ENCODE results near the gene ACTL10.
"Not testable (repeated sequence)": the region's sequence is repeated elsewhere in the genome, so short reads cannot be mapped to it uniquely, and the experiment has no call there.

The ACTL10 gene

DNA sequence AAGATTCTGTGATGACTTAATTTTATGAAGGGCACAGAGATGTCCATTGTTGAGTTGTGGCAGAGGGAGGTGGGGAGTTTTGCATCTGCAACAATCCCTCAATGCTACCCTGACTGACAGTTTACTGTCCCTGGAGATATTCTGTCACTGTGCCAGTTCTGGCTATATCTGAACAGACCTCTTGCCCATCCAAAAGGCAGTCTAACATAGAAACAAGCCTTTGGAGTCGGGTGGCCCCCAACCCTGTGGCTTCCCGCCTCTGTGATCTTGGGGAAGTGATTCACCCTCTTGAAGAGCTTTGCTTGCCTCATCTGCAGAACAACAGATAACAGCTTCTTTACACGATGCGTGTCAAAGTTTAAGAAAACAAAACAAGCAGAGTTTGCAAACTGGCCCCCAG, 23.2 kb downstream of the ACTL10 start:
- peak; percentile 40 to 72 for DNase-seq (ENCODE audit: extremely low read depth in 1 of 2, low read depth in 1 of 2)

DNA sequence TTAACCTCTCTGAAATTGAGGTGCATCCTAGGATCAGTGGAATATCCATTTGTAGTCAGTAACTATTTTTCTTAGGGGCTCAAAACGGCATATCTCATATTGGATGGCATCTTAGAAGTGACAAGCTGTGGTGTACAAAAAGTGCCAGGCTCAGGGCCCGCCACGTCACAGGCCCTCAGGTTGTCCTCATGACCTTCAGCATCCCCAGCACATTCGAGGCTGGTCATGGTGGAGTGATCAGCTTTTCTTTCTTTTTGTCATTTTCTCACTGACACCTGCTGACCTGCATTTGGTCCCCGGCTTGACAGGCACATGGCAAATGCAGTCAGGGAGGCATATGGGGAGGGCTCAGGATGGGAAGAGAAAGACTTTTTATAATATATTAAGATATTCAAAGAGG, 26.5 kb downstream of the ACTL10 start:
- no peak for DNase-seq (ENCODE audit: extremely low read depth in 1 of 2, low read depth in 1 of 2)

DNA sequence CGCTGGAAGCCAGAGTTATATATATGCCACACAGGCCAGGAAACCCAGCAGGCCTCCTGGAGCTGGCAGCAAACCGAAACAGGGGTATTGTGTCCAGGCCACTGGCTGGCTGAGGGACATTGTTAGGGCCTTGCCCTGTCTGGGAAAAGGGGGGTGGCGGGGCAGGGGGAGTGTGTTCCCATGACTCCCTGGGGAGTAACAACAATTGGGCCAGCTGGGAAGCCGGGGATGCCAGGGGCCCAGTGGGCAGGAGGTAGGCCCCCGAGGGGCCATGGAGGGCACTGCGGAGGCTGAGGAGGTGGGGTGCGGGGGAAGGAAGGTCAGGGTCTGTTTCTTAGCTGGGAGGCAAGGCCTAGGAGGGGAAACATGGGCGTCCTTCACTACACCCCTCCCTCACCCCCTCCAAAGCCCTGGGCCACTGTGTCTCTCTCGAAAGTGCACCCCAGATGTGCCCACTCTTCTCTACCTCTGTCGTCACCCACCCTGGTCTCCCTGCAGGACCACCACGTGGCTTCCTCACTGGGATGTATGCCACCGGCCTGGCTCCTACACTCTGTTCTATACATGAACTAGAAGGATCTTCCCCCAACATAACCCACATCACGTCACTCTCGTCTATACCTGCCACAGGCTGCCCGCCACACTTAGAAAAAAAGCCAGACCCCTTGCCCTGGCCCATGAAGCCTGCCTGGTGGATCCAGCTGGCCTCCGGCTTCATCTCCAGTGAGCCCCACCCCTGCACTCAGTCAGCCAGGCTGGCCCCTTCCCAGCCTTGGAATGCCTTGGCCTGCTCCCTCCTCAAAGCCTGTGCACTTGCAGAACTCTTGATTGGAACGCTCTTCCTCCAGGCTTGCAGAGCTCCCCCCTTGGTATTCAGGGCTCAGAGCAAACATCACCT, 27.2 kb downstream of the ACTL10 start:
- no peak for DNase-seq (ENCODE audit: extremely low read depth in 1 of 2, low read depth in 1 of 2)

DNA sequence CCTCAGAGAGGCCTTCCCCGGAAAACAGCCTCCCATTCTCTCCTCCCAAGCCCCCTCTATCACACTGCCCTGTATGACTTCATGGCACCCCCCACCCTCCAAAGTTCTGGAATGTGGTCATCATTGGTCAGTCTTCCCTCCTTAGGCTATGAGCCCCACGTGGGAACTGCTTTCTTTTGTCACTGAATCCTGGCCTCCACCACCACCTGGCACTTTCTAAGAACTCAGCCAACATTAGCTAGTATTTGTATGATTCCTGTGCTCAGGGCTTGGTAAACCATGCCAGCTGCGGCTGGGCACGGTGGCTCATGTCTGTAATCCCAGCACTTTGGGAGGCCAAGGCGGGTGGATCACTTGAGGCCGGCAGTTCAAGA, 27.9 kb downstream of the ACTL10 start:
- DNase-seq (ENCODE audit: extremely low read depth in 1 of 2, low read depth in 1 of 2), result no peak

DNA sequence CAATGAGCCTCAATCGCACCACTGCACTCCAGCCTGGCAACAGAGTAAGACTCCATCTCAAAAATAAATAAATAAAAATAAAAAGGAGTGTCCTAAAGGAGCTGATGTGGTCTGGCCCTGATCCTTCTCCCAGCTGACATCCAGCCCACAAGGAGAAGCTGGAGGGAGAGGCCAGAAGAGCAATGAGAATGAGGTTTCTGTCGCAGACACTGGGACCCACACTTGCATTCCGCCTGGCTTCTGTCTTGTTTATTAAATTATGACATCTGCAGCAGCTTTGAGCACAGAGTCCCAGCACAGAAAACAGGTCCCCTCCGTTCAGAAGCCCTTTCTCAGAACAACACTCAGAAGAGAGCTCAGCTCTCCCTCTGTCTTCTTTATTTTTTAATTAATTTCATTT, 29.7 kb downstream of the ACTL10 start:
- DNase-seq (ENCODE audit: extremely low read depth in 1 of 2, low read depth in 1 of 2), result no peak

DNA sequence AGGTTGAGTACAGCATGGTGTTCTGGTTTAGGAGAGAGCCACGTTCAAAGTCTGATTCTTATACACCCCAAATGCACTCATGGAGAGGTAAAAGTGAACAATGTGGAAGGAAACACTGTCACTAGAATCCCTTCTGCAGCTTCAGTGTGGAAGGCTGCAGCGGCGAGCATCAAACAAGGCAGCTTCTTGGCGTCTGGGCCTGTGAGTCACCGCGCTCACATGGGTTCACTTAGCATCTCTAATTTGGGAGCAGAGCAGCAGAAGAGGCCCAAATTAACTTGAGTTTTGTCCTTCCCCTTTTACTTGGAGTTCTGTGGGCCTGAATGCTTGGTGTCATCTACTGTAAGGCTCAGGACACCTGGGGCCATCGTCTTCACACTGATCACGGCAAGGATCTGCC, 30.4 kb downstream of the ACTL10 start:
- no peak for DNase-seq (ENCODE audit: extremely low read depth in 1 of 2, low read depth in 1 of 2)

DNA sequence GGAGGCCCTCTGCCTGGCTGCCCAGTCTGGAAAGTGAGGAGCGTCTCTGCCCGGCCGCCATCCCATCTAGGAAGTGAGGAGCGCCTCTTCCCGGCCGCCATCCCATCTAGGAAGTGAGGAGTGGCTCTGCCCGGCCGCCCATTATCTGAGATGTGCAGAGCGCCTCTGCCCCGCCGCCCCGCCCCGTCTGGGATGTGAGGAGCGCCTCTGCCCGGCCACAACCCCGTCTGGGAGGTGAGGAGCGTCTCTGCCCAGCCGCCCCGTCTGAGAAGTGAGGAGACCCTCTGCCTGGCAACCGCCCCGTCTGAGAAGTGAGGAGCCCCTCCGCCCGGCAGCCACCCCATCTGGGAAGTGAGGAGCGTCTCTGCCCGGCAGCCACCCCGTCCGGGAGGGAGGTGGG, 32.2 kb downstream of the ACTL10 start:
- not testable (repeated sequence) for DNase-seq (ENCODE audit: extremely low read depth in 1 of 2, low read depth in 1 of 2)

DNA sequence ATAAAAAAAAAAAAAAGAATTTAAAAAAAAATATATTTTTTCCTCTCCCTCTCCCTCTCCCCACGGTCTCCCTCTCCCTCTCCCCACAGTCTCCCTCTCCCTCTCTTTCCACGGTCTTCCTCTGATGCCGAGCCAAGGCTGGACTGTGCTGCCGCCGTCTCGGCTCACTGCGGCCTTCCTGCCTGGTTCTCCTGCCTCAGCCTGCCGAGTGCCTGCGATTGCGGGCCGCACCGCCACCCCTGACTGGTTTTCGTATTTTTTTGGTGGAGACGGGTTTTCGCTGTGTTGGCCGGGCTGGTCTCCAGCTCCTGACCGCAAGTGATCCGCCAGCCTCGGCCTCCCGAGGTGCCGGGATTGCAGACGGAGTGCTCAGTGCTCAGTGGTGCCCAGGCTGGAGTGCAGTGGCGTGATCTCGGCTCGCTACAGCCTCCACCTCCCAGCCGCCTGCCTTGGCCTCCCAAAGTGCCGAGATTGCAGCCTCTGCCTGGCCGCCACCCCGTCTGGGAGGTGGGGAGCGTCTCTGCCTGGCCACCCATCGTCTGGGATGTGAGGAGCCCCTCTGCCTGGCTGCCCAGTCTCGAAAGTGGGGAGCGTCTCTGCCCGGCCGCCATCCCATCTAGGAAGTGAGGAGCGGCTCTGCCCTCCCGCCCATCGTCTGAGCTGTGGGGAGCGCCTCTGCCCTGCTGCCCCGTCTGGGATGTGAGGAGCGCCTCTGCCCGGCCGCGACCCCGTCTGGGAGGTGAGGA, 34.1 kb downstream of the ACTL10 start:
- DNase-seq (ENCODE audit: extremely low read depth in 1 of 2, low read depth in 1 of 2), result not testable (repeated sequence)

DNA sequence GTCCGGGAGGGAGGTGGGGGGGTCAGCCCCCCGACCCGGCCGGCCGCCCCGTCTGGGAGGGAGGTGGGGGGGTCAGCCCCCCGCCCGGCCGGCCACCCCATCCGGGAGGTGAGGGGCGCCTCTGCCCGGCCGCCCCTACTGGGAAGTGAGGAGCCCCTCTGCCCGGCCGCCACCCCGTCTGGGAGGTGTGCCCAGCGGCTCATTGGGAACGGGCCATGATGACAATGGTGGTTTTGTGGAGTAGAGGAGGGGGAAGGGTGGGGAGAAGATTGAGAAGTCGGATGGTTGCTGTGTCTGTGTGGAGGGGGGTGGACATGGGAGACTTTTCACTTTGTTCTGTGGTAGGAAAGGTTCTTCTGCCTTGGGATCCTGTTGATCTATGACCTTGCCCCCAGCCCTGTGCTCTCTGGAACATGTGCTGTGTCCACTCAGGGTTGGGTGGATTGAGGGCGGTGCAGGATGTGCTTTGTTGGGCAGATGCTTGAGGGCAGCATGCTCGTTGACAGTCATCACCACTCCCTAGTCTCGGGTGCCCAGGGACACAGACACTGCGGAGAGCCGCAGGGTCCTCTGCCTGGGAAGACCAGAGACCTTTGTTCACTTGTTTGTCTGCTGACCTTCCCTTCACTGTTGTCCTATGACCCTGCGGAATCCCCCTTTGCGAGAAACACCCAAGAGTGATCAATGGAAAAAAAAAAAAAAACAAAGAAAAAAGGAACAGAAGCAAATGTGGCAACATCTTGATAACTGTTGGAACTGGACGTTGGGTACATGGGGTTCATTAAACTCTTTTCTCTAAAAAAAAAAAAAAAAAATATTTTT, 35.1 kb downstream of the ACTL10 start:
- no peak for DNase-seq (ENCODE audit: extremely low read depth in 1 of 2, low read depth in 1 of 2)

DNA sequence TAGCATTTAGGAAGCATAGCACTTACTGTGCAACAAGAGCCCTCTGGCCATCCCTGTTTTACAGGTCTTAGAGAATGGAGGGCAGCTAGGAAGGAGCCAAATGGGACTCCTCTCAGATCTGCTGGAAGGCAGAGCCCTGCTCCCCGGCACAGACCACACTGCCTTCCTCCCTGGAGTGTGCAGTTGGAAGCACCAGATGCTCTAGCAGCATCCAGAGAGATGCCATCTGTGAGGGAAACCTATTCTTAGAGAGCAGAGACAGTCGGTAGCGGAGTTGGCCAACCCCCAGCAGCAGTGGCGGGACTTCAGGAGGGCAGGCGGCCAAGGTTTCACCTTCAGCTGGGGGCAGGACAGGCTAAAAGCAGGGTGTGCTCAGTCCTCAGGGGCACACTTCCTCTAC, 36.1 kb downstream of the ACTL10 start:
- no peak for DNase-seq (ENCODE audit: extremely low read depth in 1 of 2, low read depth in 1 of 2)

DNA sequence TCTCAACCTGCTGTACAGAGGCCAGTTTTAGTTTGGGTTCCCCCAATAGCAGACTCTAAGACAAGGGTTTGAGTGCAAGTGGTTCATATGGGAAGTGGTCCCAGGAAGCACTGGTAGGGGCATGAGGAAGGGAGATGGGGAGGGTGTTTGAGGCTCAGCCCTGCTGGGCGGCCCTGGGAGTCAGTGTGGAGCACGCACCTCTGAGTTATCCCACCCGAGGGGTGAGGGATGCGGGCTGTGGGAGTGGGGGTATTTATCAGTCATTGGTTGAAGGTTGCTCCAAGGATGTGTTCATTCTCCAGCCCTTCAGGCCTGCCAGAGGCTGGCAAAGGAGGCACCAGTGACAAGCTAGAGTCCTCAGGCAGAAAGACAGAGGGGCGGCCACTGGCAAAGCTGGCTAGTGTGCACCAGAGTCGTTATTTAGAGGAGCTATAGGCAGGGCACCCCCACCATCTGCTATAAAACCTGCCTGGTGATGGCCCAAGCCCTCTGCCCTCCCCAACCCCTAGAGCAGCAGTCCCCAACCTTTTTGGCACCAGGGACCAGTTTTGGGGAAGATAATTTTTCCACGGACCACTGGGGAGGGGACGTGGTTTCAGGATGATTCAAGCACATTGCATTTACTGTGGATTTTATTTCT, 36.9 kb downstream of the ACTL10 start:
- no peak for DNase-seq (ENCODE audit: extremely low read depth in 1 of 2, low read depth in 1 of 2)

DNA sequence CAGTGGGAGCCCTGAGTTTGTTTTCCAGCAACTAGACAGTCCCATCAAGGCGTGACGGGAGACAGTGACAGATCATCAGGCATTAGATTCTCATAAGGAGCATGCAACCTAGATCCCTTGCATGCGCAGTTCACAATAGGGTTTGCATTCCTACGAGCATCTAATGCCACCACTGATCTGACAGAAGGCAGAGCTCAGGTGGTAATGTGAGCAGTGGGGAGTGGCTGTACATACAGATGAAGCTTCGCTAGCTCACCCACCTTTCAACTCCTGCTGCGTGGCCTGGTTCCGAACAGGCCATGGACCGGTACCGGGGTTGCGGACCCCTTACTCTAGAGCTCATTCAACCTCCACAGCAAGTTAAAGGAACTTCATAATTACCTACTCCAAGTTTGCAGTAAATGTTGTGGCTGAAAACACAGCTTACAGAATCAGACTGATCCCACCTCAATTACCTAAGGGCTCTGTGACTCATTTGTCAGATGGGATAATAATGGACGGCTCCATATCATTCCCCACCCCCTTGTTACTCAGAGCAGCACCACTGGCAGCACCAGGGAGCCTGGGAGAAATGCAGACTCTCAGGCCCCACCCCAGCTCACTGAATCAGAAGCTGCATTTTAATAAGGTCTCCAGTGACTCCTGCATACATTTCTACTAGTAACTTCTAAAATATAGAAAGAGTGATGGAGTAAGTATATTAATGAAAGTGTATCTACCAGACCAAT, 37.6 kb downstream of the ACTL10 start:
- DNase-seq (ENCODE audit: extremely low read depth in 1 of 2, low read depth in 1 of 2), result no peak

DNA sequence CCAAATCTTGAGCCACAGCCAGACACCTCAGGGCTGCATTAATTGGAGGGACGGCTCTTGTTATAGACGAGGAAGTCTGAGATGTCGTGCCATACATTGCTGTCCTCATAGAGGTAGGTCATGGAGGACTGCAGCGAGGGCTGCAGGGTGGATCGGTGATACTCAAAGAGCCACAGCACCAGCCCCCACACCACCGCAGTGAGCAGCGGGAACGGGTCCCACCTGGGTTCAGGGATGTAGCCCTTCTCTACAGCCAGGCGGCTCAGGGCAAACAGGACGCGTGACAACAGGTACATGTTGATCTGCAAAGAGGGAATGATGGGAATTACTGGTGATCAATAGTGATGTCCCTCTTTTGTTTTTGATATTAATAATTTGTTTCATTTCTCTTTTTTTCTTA, 40.9 kb downstream of the ACTL10 start:
- no peak for DNase-seq (ENCODE audit: extremely low read depth in 1 of 2, low read depth in 1 of 2)

DNA sequence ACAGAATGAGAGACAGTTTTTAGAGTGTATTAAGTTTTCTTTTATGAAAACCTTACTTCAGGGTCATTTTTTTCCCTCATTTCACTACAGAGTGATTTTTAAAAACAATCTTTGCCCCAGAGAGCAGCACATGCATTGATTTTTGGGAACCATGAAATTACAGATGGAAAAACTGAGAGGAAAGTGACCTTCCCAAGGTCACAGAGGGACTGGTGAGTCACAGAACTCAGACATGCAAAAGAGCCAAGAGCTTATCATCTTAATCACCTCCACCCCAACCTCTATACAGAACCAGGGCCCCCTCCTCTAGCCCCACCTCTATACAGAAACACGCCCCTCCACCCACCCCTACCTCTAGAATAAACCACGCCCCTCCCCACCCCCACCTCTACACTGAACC, 42.7 kb downstream of the ACTL10 start:
- no peak for DNase-seq (ENCODE audit: extremely low read depth in 1 of 2, low read depth in 1 of 2)

DNA sequence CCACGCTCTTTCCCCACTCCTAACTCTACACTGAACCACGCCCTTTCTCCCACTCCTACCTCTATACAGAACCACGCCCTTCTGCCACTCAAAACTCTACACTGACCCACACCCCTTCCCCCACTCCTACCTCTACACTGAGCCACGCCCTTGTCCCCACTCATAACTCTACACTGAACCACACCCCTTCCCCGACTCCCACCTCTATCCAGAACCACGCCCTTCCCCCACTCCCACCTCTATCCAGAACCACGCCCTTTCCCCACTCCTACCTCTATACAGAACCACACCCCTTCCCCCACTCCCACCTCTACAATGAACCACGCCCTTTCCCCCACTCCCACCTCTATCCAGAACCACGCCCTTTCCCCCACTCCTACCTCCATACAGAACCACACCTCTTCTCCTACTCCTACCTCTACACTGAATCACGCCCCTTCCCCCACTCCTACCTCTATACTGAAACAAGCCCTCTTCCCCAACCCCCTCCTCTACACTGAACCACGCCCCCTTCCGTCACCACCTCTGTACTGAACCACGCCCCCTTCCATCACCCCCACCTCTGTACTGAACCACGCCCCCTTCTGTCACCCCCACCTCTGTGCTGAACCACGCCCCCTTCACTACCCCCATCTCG, 43.3 kb downstream of the ACTL10 start:
- no peak for DNase-seq (ENCODE audit: extremely low read depth in 1 of 2, low read depth in 1 of 2)

DNA sequence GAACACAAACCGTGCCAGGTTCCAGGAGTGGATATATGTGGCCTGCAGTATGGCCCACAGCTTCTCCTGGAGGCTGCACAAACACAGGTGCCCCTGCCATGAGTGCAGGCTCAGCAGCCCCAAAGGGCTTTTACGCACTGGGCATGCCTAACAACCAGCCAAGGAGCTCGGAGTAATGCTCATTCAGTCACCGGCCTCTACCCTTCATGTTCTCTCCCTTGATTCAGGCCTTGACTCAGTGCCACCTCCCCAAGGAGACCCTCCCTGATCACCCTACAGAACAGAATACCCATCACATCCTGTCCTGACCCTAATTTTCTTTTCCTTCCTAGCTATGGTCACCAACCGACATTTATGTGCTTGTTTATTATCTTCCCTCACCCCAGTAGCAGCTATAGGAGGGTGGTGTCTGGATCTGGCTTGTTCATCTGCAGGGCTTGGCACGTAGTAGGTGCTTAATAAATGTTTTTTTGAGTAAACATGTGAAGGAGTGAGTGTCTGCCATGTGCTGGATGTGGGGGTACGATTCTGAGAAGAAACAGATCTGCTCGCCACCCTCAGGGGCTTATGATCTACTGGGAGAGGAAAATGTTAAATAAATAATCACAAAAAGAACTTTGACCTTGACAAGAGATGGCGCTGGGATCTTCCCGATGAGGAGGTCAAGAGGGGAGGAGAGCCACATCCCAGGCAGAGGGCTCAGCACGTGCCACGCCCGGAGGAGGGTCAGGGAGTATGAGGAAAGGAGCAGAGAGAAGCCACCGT, 44.1 kb downstream of the ACTL10 start:
- DNase-seq (ENCODE audit: extremely low read depth in 1 of 2, low read depth in 1 of 2), result no peak

DNA sequence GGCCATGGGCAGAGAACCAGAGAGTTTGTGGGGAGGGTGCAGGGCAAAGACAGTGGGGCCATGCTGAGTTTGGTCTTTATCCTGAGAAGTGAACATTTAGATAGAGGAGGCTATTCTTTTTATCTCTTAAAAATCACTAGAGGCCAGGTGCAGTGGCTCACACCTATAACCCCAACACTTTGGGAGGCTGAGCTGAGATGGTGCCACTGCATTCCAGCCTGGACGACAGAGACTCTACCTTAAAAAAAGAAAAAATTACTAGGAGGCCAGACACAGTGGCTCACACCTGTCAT, 44.6 kb downstream of the ACTL10 start:
- DNase-seq (ENCODE audit: extremely low read depth in 1 of 2, low read depth in 1 of 2), result no peak

DNA sequence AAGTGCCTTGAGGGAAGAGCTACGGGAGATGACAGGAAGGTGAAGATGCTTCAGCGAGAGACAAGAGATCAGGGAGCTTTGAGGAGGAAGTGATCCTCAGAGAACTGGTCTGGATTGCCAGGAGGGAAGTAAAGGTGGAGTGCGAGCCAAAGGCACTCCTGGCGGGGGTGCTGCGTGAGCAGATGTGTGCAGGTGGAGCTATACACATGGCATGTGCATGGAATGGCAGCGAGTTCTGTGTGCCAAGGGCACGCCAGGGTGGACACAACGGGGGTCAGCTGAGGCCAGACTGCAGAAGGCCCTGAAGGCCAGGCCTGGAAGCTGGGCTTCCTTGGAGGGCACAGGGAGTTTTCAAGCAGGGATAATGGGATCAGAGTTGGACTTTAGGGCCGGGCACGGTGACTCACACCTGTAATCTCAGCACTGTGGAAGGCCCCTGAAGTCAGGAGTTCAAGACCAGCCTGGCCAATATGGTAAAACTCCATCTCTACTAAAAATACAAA, 47.2 kb downstream of the ACTL10 start:
- no peak for DNase-seq (ENCODE audit: extremely low read depth in 1 of 2, low read depth in 1 of 2)

DNA sequence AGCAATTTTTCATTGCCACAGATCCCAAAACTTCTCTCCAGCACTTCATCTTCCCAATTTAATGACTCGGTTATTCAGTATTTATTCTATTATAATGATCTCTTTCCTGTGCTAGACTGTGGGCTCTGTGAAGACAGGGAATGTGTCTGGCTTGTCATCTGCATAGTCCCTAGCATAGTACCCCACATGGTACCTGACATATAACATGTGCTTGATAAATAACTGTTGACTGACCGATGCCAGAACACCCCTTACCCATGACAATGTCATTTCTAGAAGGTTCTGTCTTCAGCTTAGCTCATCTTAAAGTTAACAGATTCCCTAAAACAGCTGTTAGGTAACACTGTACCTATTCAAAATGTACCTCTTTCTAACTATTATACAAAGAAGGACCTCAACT, 49.8 kb downstream of the ACTL10 start:
- no peak for DNase-seq (ENCODE audit: extremely low read depth in 1 of 2, low read depth in 1 of 2)
